ENCODE measurements around the gene CYP4F11. TPM values are rescaled to one million over a fixed set of nuclear protein-coding genes. Genes with fewer than 3 reads are reported as not detected.

Gene CYP4F11
- total RNA-seq, 1 experiment from 2014 or later: not detected

GRCh38 chr19:15913830-15914229 is 20.5 kb downstream of the CYP4F11 start:
- no peaks in the 10 kb centered on the region for H3K4me1 ChIP-seq
- no peak for TF ChIP-seq CTCF (IDR thresholded peaks at IDR 0.05; ENCODE audit: insufficient read depth in 1 of 2, low read depth in 1 of 2, low read length in 1 of 2, severe bottlenecking in 1 of 2, unreplicated experiment in 1 of 2)
- Mint-ChIP-seq H3K9me3 (ENCODE audit: unreplicated experiment) (no peaks in the 10 kb centered on the region), H3K27me3 (ENCODE audit: insufficient read depth, unreplicated experiment) (no peaks in the 10 kb centered on the region), H3K4me3 (ENCODE audit: unreplicated experiment) (no peak overlapping the region), H3K36me3 (ENCODE audit: insufficient read depth, unreplicated experiment) (no peaks in the 10 kb centered on the region), H3K4me1 (ENCODE audit: low read depth, unreplicated experiment) (no peaks in the 10 kb centered on the region), H3K27ac (ENCODE audit: unreplicated experiment) (no peak overlapping the region)
- intact Hi-C loops (cut with micrococcal nuclease; ENCODE audit: unreplicated experiment): no loop called here
- DNase-seq: no peak
- CTCF ChIA-PET: no interaction called here
- H3K4me3 ChIP-seq (ENCODE audit: low read depth, low read length): no peak overlapping the region
- H3K36me3 ChIP-seq (ENCODE audit: control insufficient read depth, insufficient read depth, low read length): no peaks in the 10 kb centered on the region
- BruUV-seq (replicated peaks): no TSS peak
- H3K9me3 ChIP-seq: no peaks in the 10 kb centered on the region
- POLR2A ChIA-PET: no interaction called here
- no peaks in the 10 kb centered on the region for H3K27me3 ChIP-seq (replicated peaks; ENCODE audit: control insufficient read depth, insufficient read depth, low read length)

GRCh38 chr19:15913384-15913783 is 20.9 kb downstream of the CYP4F11 start:
- Histone ChIP-seq H3K27me3 (replicated peaks; ENCODE audit: control insufficient read depth, insufficient read depth, low read length) (no peaks in the 10 kb centered on the region), H3K4me3 (ENCODE audit: low read depth, low read length) (no peak overlapping the region), H3K4me1 (no peaks in the 10 kb centered on the region), H3K9me3 (no peaks in the 10 kb centered on the region), H3K36me3 (ENCODE audit: control insufficient read depth, insufficient read depth, low read length) (no peaks in the 10 kb centered on the region)
- Mint-ChIP-seq H3K36me3 (ENCODE audit: insufficient read depth, unreplicated experiment) (no peaks in the 10 kb centered on the region), H3K9me3 (ENCODE audit: unreplicated experiment) (no peaks in the 10 kb centered on the region), H3K4me3 (ENCODE audit: unreplicated experiment) (no peak overlapping the region), H3K4me1 (ENCODE audit: low read depth, unreplicated experiment) (no peaks in the 10 kb centered on the region), H3K27ac (ENCODE audit: unreplicated experiment) (no peak overlapping the region), H3K27me3 (ENCODE audit: insufficient read depth, unreplicated experiment) (no peaks in the 10 kb centered on the region)
- DNase-seq: no peak
- BruUV-seq (replicated peaks): no TSS peak
- ChIA-PET CTCF (no interaction called here), POLR2A (no interaction called here)
- intact Hi-C loops (cut with micrococcal nuclease; ENCODE audit: unreplicated experiment): no loop called here
- TF ChIP-seq CTCF (IDR thresholded peaks at IDR 0.05; ENCODE audit: insufficient read depth in 1 of 2, low read depth in 1 of 2, low read length in 1 of 2, severe bottlenecking in 1 of 2, unreplicated experiment in 1 of 2): no peak

- intact Hi-C loops (cut with micrococcal nuclease; ENCODE audit: unreplicated experiment): no loop called here
- H3K27me3 ChIP-seq (replicated peaks; ENCODE audit: control insufficient read depth, insufficient read depth, low read length): no peaks in the 10 kb centered on the region
- no peaks in the 10 kb centered on the region for H3K36me3 ChIP-seq (ENCODE audit: control insufficient read depth, insufficient read depth, low read length)
- H3K9me3 ChIP-seq: no peaks in the 10 kb centered on the region
- no peak overlapping the region for H3K4me3 ChIP-seq (ENCODE audit: low read depth, low read length)
- Mint-ChIP-seq H3K9me3 (ENCODE audit: unreplicated experiment) (no peaks in the 10 kb centered on the region), H3K36me3 (ENCODE audit: insufficient read depth, unreplicated experiment) (no peaks in the 10 kb centered on the region), H3K4me3 (ENCODE audit: unreplicated experiment) (no peak overlapping the region), H3K4me1 (ENCODE audit: low read depth, unreplicated experiment) (no peaks in the 10 kb centered on the region), H3K27ac (ENCODE audit: unreplicated experiment) (no peak overlapping the region), H3K27me3 (ENCODE audit: insufficient read depth, unreplicated experiment) (no peaks in the 10 kb centered on the region)
- ChIA-PET POLR2A (no interaction called here), CTCF (no interaction called here)
- TF ChIP-seq CTCF (IDR thresholded peaks at IDR 0.05; ENCODE audit: insufficient read depth in 1 of 2, low read depth in 1 of 2, low read length in 1 of 2, severe bottlenecking in 1 of 2, unreplicated experiment in 1 of 2): no peak
- H3K4me1 ChIP-seq: no peaks in the 10 kb centered on the region
- no TSS peak for BruUV-seq (replicated peaks)
- no peak for DNase-seq
Observed at GRCh38 chr19:15911599-15912235, 22.6 kb downstream of the CYP4F11 start.

Data from Caco-2 (cell line).